ENCODE data around the gene AHR.
"Not testable (repeated sequence)": the region's sequence is repeated elsewhere in the genome, so short reads cannot be mapped to it uniquely, and the experiment has no call there.

The AHR gene

DNA sequence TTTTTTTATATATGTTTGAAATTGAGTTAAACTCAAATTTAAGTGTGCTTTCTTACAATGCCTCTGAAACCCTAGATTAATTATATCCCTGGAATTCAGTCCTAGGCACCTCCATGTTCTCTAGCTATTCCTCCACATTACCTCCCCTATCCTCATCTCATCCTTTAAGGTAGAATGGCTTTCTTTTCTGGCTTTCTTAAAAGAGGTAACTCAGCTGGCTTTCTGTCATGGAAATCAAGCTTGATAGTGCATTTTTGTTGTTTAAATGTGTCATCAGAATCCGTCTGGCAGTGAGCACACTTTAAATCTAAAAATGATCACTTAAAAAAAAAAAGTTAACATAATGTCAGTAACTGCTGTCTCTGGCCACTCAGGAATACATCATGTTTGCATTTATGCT is 42.2 kb downstream of the AHR start:
- no peak for DNase-seq

DNA sequence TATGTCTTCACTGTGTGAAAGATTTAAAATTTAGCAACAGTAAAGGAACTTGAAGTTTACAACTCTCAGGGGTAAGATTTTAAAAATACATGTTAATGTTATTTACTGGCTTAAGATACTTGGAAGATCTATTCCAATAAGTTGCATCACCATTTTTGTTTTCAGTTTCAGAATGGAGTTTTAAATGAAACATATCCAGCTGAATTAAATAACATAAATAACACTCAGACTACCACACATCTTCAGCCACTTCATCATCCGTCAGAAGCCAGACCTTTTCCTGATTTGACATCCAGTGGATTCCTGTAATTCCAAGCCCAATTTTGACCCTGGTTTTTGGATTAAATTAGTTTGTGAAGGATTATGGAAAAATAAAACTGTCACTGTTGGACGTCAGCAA is 44.3 kb downstream of the AHR start:
- no peak for DNase-seq

DNA sequence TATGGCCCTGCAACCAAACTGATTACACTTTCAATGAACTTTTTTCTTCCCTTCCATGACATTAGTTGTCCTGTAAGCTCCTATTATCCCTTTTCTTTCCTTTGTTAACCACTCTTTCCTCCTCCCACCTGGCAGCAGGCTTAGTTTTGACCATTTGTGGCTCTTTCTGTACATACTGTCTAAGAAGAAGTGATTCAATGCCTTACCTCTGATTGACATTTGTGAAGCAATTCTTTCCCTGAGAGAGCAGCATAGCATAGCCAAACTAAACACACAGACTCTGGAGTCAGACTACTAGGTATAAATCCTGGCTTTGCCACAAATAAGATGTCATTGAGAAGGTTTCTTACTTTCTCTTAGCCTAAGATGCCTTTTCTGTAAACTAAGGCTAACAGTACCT is 48.9 kb downstream of the AHR start:
- DNase-seq: no peak

DNA sequence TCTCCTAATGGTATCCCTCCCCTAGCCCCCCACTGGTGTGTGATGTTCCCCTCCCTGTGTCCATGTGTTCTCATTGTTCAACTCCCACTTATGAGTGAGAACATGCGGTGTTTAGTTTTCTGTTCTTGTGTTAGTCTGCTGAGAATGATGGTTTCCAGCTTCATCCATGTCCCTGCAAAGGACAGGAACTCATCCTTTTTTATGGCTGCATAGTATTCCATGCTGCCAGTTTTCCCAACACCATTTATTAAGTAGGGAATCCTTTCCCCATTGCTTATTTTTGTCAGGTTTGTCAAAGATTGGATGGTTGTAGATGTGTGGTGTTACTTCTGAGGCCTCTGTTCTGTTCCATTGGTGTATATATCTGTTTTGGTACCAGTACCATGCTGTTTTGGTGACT is 50.5 kb downstream of the AHR start:
- DNase-seq: not testable (repeated sequence)

DNA sequence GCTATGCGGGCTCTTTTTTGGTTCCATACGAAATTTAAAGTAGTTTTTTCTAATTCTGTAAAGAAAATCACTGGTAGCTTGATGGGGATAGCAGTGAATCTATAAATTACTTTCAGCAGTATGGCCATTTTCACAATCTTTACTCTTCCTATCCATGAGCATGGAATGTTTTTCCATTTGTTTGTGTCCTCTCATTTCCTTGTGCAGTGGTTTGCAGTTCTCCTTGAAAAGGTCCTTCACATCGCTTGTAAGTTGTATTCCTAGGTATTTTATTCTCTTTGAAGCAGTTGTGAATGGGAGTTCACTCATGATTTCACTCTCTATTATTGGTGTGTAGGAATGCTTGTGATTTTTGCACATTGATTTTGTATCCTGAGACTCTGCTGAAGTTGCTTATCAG is 51.9 kb downstream of the AHR start:
- not testable (repeated sequence) for DNase-seq

DNA sequence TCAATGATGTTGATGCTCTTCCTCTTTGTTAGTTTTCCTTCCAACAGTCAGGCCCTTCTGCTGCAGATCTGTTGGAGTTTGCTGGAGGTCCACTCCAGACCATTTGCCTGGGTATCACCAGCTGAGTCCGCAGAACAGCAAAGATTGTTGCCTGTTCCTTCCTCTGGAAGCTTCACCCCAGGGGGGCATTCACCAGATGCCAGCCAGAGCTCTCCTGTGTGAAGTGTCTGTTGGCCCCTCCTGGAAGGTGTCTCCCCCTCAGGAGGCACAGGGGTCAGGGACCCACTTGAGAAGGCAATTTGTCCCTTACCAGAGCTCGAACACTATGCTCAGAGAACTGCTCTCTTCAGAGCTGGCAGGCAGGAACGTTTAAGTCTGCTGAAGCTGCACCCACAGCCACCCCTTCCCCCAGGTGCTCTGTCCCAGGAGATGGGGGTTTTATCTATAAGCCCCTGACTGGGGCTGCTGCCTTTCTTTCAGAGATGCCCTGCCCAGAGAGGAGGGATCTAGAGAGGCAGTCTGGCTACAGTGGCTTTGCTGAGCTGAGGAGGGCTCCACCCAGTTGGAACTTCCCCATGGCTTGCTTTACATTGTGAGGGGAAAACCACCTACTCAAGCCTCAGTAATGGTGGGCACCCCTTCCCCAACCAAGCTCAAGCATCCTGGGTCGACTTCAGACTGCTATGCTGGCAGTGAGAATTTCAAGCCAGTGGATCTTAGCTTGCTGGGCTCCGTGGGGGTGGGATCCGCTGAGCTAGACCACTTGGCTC is 55.4 kb downstream of the AHR start:
- not testable (repeated sequence) for DNase-seq

DNA sequence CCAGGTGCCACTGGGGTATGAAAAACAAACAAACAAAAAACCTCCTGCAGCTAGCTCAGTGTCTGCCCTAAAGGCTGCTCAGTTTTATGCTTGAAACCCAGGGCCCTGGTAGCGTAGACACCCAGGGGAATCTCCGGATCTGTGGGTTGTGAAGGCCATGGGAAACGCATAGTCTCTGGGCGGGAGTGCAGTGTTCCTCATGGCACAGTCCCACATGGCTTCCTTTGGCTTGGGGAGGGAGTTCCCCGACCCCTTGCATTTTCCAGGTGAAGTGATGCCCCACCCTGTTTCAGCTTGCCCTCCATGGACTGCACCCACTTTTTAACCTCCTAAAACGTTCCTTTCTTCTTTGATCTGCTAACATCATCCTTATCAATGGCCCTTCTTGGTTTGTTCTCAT is 56.0 kb downstream of the AHR start:
- DNase-seq: no peak

DNA sequence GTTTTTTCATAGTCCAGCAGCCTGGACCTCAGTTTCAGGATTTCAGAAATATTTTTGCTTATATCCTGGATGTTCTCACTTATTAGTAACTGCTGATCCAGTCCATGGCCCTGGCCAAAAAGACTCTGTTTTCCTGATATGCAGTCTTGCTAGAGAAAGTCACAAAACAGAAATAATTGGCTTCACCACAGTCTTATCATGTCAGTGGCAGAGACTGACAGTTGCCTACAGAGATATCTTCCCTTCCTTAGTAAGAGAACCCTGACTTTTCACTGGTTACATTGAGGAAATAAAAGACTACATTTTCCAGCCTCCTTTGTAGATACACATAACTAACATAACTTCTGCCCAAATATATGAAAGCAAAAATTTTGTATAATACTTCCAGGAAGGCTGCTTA is 56.6 kb downstream of the AHR start:
- DNase-seq: no peak

DNA sequence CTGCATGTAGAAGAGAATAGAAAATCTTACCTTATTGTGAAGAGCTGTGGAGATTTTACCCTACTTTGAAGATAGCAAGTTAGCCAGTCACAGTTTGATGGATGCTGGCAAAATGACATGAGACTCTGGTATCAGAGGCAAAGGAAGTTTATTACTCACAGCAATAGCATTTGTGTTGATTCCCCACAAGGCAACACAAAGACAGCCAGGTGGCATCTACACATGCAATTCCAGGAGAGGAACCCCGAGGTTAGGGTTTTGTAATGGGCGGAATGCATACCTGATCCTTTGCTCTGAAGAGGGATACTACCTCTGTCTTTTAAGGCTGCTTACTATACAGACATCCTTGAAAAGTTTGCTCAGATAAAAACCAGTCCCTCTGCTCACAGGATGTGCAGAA is 59.5 kb downstream of the AHR start:
- no peak for DNase-seq

DNA sequence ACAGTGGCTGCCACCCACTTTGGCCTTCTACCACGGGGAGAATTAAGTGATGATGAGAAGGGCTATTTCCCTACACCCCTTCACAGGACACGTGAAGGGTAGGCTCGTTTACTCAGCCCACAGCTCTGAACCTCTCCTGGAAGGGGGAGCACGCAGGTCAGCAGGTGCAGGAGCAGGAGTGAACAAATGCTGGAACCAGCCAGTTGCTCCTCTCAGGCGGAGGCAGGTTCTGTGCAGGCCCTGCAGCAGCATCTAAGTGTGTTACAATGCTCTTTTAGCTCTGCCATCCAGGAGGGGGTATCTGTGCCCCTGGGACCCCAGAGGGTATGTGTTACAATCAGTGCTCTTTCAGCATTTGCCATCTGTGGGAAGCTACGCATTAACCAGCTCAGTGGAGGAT is 61.2 kb downstream of the AHR start:
- no peak for DNase-seq

DNA sequence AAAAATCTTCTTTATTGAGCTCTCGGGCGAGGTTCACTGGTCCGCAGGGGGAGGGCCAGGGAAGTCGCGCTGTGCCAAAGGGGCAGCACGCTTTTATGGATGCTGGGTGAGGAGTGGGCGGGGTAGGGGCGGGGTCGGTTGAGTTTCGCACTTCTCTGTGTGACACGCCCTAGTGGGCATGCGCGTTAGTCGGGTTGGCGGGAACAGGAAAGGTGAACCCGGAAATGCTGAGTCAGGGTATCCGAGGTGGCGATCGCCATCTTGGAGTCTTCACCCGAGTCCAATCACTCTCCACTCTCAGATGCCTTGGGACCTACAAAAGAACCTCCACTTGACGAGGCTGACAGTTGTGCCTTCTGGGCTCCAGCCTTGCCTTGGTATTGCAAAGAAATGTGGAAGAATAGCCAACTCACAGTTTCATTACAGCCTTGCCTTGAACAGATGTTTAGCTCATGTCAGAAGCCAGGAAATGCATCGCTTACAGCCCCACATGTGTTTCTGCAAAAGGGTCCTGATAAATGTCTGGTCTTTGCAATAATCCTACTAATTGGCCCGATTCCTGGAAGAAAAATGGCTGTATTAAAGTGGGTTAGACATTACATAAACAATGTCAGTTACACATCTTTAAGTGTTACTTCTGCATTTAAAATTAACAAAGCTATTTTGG is 64.1 kb downstream of the AHR start:
- DNase-seq: no peak

DNA sequence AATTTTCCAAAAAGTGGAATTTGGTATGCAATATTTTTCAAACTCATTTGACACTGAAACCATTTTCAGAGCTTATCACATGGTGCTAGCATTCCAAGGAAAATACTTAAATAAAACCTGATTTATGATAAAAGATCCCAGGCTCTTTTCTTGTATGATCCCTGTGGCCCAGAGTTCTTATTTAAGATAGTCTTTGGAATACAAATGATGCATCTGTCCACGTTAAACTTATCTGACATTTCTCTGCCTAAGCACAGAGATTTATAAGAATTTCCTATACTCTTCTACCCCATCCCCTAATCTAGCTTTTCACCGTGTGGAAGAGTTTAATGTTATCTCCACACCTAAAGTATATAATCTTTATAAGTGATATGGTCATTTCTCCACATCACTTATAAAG is 66.2 kb downstream of the AHR start:
- no peak for DNase-seq

DNA sequence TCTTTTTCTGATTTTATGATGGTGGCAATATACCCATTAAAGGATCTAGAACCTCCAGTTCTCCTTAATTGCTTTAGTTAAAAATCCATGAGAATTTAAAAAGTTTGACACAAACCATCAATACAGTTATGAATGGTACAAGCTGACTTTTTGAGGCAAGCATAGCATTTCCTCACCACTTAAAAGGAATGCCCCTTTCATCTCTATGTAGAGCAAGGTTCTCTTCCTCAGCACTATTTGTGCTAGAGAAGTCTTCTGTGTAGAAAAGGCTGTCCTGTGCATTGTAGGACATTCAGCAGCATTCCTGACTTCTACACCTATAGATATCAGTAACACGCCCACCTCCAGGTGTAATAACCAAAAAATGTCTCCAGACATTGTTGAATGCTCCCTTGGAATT is 67.3 kb downstream of the AHR start:
- DNase-seq: peak in 1 of 5 experiments; percentile 22

DNA sequence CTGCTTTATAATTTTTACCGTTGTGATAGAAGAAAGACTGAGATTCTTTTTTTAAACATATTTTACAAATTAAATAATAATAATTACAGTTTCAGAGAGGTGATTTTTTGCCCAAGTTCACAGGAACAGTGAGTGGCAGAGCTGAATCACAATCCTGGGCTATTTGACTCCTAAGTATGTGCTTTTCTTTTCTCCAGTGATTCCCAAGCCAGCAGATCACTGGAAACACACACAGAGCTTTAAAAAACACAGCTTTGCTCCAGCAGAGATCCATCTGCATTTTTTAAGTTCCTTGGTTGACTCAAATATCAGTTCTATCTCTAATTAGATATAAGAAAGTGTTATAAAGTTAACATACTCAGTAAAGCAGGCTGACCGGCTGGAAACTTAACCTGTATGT is 69.0 kb downstream of the AHR start:
- DNase-seq: no peak

DNA sequence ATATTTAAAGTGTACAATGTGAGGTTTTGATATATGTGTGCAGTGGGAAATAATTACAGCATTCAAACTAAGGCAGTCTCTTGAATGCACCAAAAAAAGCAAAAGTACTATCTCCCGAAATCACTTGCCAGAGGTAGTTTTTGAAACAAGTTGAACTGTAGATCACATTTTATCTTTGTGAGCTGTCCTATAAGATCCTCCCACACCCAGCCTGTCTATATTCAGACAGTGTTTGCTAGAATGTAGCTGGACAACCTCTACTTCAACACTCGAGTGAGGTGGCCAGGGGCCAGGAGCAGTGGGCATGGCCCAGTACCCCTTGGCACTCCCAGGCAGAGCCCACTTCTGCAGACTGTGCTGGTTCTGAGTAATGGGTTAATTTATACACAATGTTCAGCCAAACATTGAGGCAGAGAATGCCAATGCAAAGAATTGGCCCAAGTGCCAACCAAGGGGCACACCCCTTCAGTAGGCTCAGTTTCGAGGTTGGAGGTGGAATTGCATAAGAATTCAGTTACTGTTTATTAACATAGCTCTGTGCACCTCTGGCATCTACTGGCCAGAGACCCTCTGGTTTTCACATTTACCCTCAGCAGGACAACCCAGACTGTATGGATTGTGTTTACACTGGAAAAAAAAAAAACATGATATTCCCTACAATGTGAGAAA is 70.5 kb downstream of the AHR start:
- DNase-seq: no peak

DNA sequence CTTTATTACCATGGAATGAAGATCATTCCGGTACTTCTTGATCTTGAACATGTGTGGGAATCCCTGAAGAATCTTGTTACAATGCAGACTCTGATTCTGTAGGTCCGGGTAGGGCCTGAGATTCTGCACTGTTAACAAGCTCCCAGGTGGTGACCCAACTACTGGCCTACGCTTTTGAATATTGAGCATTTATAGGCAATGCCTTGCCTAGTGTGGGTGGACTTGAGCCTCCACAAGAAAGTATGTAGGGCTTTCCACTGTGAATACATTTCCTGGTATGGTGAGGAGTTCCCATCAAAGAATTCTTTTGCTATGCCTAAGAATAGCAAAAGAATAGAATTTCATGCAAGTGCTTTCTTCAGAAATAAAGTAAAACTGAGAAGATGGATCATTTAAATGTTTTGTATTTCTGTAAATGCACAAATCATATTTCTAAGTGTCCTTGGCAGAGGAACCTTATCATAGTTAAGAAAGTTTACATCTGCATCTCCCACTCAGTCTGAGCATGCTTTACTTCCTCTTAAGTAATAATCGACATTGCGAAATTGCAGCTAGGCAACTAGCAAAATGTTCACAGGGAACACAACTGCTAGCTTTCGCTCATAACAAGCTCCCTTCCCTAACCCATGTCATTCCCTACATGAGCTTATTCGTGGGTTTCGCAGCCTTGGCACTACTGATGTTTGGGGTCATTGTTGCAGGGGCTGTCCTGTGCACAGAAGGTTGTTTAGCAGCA is 71.4 kb downstream of the AHR start:
- DNase-seq: no peak

DNA sequence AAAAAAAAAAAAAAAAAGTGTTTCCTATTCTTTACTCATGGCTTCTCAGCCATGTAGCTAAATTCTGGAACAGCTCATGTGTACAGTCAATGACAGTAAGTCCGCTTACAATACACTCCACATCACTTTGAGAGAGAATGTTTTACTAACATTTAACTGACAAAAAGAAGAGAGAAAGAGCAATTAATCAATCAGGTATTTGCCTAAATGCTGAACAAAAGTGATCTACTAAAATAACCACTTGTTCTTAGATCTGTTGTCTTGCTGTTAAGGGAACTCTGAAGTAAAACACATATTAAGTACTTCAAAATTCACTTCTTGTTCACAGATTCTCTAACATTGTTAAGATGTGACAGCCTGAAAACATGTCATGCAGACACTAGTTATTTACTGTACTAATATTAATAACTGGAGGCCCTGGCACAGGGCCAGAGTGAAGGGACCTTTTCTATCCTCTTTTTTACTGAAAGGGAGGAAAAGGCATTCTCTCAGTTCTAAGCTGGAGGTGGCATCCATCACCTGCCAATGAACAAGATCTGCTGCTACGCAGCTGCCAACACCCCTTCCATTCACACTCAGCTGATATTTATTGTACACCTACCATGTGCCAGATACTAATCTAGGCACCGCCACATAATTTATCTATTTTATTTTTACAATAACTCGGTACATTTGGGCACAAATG is 72.6 kb downstream of the AHR start:
- no peak for DNase-seq

DNA sequence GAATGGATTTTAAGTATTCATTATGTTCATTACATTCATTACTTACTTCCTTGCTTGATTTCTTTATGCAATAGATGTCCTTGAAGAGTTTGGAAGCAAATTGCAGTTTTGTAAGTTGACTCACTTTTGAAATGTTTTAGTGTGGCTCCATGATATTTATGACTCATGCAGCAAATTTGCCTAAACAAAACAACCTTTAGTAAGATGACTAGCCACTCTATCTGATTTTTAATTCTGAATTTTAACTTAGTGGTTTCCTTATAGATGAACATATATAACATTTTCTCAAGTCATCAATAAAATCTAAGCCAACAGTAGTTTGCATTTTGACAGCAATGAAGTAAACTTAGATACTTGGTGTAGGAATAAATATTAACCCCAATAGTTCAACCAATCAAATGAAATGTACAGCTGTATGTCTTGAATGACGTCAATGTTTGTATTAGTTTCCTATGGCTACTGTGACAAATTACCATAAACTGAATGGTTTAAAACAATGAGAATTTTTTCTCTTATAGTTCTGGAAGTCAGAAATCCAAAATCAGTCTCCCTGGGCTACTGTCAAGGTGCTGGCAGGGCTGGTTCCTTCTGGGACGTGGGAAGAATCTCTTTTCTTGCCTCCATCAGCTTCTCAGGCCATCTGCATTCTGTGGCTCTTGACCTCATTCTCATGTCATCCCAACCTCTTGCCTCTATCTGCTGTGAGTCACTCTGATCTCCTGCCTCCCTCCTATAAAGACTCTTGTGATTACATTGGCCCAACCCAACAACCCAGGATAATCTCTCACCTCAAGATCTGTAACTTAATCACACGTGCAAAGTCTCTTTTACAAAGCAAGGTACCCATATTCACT is 73.4 kb downstream of the AHR start:
- peak in 1 of 5 experiments; percentile 19 for DNase-seq

DNA sequence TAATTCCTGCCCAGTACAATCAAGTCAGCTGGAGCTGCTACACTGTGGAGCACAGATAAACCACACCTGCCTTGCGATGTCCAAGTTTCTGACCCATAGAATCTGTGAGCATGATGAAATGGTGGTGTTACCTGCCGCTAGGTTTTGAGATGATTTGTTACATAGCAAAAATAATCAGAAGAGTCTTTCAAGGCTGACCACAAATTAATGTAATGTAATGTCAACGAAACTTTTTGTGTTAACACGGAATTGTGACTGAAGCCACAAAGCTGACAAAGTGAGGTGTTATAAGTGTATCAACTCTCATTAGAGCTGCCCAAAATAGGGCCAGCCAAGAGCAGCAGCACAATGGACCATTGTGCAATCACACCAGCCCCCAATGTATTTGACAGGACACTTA is 75.7 kb downstream of the AHR start:
- DNase-seq: no peak

DNA sequence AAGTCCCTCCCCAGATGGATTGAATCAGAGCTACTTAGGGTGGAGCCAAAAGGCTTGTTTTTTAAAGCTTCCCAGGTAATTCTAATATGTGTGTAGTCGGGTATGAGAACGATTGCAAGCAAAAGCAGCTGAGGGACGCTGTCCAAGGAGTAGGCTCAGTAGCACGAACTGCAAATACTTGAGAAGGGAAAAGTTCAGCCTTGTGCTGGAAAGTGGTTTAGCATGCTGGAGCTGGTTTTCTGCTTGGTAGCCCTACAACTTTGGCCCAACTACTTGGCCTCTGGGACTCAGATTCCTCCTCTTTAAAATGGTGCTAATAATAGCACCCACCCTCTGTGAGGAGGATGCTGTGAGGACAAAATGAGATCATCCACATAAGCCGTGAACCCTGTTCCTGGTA is 76.2 kb downstream of the AHR start:
- no peak for DNase-seq

DNA sequence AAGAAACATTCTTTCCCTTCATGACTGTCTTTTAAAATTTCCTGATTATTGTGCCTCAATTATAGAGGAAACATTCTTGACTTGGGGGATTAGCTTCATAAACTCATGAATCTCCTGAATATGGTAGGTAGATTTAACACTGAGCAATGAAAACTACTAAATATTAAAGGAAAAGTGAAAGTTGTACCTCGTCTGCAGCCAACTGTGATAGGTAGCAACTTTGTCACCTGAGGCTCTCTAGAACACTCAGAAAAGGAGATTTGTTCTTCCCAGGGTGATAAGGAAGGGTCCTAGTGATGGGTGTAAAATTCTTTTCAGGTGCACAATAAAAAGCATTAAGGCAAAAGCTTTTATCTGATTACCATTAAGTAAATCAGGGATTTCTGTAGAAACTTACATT is 78.1 kb downstream of the AHR start:
- DNase-seq: no peak
